Neural cell (in vitro differentiated cells): ENCODE measurements around the gene GCDH. TPM values are rescaled to one million over a fixed set of nuclear protein-coding genes. Genes with fewer than 3 reads are reported as not detected.
A peak's percentile ranks its signal among the peaks of the same experiment; 100 is the strongest.

Experiments
- H2AFZ ChIP-seq: fragments of 200-600, 300-800 bp; sonication (generic), shearing (Covaris generic); 2 replicates; pipeline ENCODE4 v1.6.0; 2014; ENCODE audit warnings: low read depth, mild to moderate bottlenecking, antibody characterized with exemption, low read length, moderate library complexity
- H3F3A ChIP-seq: fragments of 200-600 bp; shearing (Covaris generic); 2 replicates; pipeline ENCODE4 v1.6.1; 2016; ENCODE audit warnings: mild to moderate bottlenecking, moderate library complexity, mixed read lengths, antibody characterized with exemption, low read length; ENCODE audit not compliant: insufficient read depth, poor library complexity, severe bottlenecking
- H3K27ac ChIP-seq: fragments of 200-600, 300-800 bp; sonication (generic), shearing (Covaris generic); 2 replicates; pipeline ENCODE4 v1.5.1; 2014; ENCODE audit warnings: mild to moderate bottlenecking, low read length, moderate library complexity
- H3K27me3 ChIP-seq: fragments of 300-800, 200-600 bp; sonication (generic), shearing (Covaris generic); 2 replicates; pipeline ENCODE4 v1.6.0; 2014; ENCODE audit warnings: mild to moderate bottlenecking, low read depth, low read length, moderate library complexity; ENCODE audit not compliant: insufficient read depth
- H3K36me3 ChIP-seq: fragments of 300-800, 200-600 bp; sonication (generic), shearing (Covaris generic); 2 replicates; pipeline ENCODE4 v1.5.1; 2014; ENCODE audit warnings: mild to moderate bottlenecking, antibody characterized with exemption, low read length, moderate library complexity; ENCODE audit not compliant: insufficient read depth
- H3K4me2 ChIP-seq: fragments of 300-800, 200-600 bp; sonication (generic), shearing (Covaris generic); 2 replicates; pipeline ENCODE4 v1.6.0; 2014; ENCODE audit warnings: mild to moderate bottlenecking, low read length
- H3K4me3 ChIP-seq: fragments of 300-800, 200-600 bp; sonication (generic), shearing (Covaris generic); 2 replicates; pipeline ENCODE4 v1.5.1; 2014; ENCODE audit warnings: mild to moderate bottlenecking, low read length, moderate library complexity
- H3K79me2 ChIP-seq: fragments of 200-600 bp; shearing (Covaris generic); replicated peaks from 2 replicates; pipeline ENCODE4 v1.6.0; 2014; ENCODE audit warnings: mild to moderate bottlenecking, low read length, moderate library complexity; ENCODE audit not compliant: insufficient read depth
- H3K9ac ChIP-seq: fragments of 300-800, 200-600 bp; sonication (generic), shearing (Covaris generic); 2 replicates; pipeline ENCODE4 v1.6.1; 2016; ENCODE audit warnings: mild to moderate bottlenecking, low read length, mixed read lengths
- H3K9me2 ChIP-seq: fragments of 200-600 bp; shearing (Covaris generic); 2 replicates; pipeline ENCODE4 v1.6.1; 2016; ENCODE audit warnings: mild to moderate bottlenecking, low read length, mixed read lengths; ENCODE audit not compliant: insufficient read depth
- H3K9me3 ChIP-seq: fragments of 200-600, 300-800 bp; sonication (generic), shearing (Covaris generic); 2 replicates; pipeline ENCODE4 v1.6.1; 2016; ENCODE audit warnings: mild to moderate bottlenecking, mixed run types, low read length, moderate library complexity, mixed read lengths
- H4K20me1 ChIP-seq: fragments of 200-600 bp; shearing (Covaris generic); 2 replicates; pipeline ENCODE4 v1.6.1; 2016; ENCODE audit warnings: mild to moderate bottlenecking, mixed run types; ENCODE audit not compliant: insufficient read depth
- CTCF ChIP-seq: fragments of 450-650 bp; IDR thresholded peaks from 2 replicates; pipeline ENCODE4 v1.5.1; 2014; ENCODE audit warnings: antibody characterized with exemption, mild to moderate bottlenecking, moderate library complexity; ENCODE audit not compliant: poor library complexity, severe bottlenecking
- EP300 ChIP-seq: fragments of 450-650 bp; conservative IDR thresholded peaks from 2 replicates; pipeline ENCODE4 v1.6.1; 2014; ENCODE audit warnings: antibody characterized with exemption, mild to moderate bottlenecking, moderate library complexity; ENCODE audit not compliant: poor library complexity, severe bottlenecking
- EZH2 ChIP-seq: fragments of 200-600, 300-800 bp; shearing (Covaris generic), sonication (generic); IDR thresholded peaks from 2 replicates; pipeline ENCODE4 v1.6.1; 2014; ENCODE audit warnings: antibody characterized with exemption, low read length, borderline replicate concordance, mild to moderate bottlenecking; ENCODE audit not compliant: insufficient read depth, poor library complexity, severe bottlenecking
- MXI1 ChIP-seq: fragments of 450-650 bp; conservative IDR thresholded peaks from 2 replicates; pipeline ENCODE4 v1.6.1; 2014; ENCODE audit warnings: antibody characterized with exemption, mild to moderate bottlenecking; ENCODE audit not compliant: poor library complexity, severe bottlenecking
- SMC3 ChIP-seq: fragments of 450-650 bp; conservative IDR thresholded peaks from 2 replicates; pipeline ENCODE4 v1.6.1; 2014; ENCODE audit warnings: antibody characterized with exemption, mild to moderate bottlenecking, moderate library complexity; ENCODE audit not compliant: poor library complexity
- polyA plus RNA-seq: library from polyadenylated mRNA; depleted of rRNA; stranded (reverse); fragments of >200 nt; gene quantifications from 2 replicates; pipeline ENCODE4 v1.2.3, GENCODE V29; 2014
- small RNA-seq, 3 experiments: library from RNA; depleted of rRNA; stranded (forward); fragments of <200 nt; gene quantifications; one replicate each; pipeline ENCODE3, GENCODE V24; 2012

The GCDH gene
- polyA plus RNA-seq, 1 donor from 2014 or later = 35.4 TPM

- Histone ChIP-seq H3K9me3 (no peaks in the 10 kb centered on the region), H3K4me2 (no peak overlapping the region), H3K79me2 (peaks cover 18% of the 10 kb centered on the region), H3K36me3 (no peaks in the 10 kb centered on the region), H4K20me1 (no peaks in the 10 kb centered on the region), H3K4me3 (peak overlapping the region; percentile 95), H3K27me3 (no peaks in the 10 kb centered on the region), H3K9me2 (no peaks in the 10 kb centered on the region), H3K27ac (no peak overlapping the region), H3F3A (peaks cover 5% of the 10 kb centered on the region), H3K9ac (no peak overlapping the region), H2AFZ (no peak overlapping the region)
- TF ChIP-seq MXI1 (no peak), EZH2 (no peak), CTCF (no peak)
Measured at GRCh38 chr19:12947702-12948611, 57.0 kb downstream of the GCDH start.

- TF ChIP-seq EZH2 (no peak), CTCF (no peak), SMC3 (no peak), EP300 (no peak)
- Histone ChIP-seq H3K36me3 (no peaks in the 10 kb centered on the region), H3F3A (peaks cover 5% of the 10 kb centered on the region), H3K9ac (no peak overlapping the region), H3K27ac (no peak overlapping the region), H3K79me2 (peaks cover 18% of the 10 kb centered on the region), H3K4me3 (no peak overlapping the region), H3K9me3 (no peaks in the 10 kb centered on the region), H3K27me3 (no peaks in the 10 kb centered on the region), H4K20me1 (no peaks in the 10 kb centered on the region), H2AFZ (no peak overlapping the region), H3K9me2 (no peaks in the 10 kb centered on the region), H3K4me2 (no peak overlapping the region)
Measured at GRCh38 chr19:12948612-12949362, 57.8 kb downstream of the GCDH start.

Small RNA genes within 50 kb of the gene (small RNA-seq; reads per million reads assigned to genes)
- gene MIR5695 (0 to 0.49 (median 0) reads per million in 3 experiments), gene MIR6515 (1.1 to 14.2 (median 1.5) reads per million in 3 experiments), gene MIR6794 (0 reads per million in 3 experiments)

Other genes with a start within 250 kb of the GCDH start
- 11.5 and 23.4 TPM in 2 replicates for gene MAN2B1, start 224.4 kb upstream of the GCDH start, polyA plus RNA-seq
- gene WDR83, start 224.4 kb upstream of the GCDH start, polyA plus RNA-seq = 45.3 and 51.3 TPM in 2 replicates
- 227 and 239 TPM in 2 replicates for gene DHPS, start 209.3 kb upstream of the GCDH start, polyA plus RNA-seq
- gene GNG14, start 203.2 kb upstream of the GCDH start, polyA plus RNA-seq = not detected in 2 replicates
- 16.2 and 20.9 TPM in 2 replicates for gene FBXW9, start 194.5 kb upstream of the GCDH start, polyA plus RNA-seq
- gene TNPO2, start 167.2 kb upstream of the GCDH start, polyA plus RNA-seq = 88.0 and 98.6 TPM in 2 replicates
- gene TRIR, start 156.5 kb upstream of the GCDH start, polyA plus RNA-seq = 405 and 418 TPM in 2 replicates
- 89.6 and 112 TPM in 2 replicates for gene GET3, start 153.7 kb upstream of the GCDH start, polyA plus RNA-seq
- gene BEST2, start 139.4 kb upstream of the GCDH start, polyA plus RNA-seq = not detected in 2 replicates
- 28.4 and 44.3 TPM in 2 replicates for gene HOOK2, start 115.6 kb upstream of the GCDH start, polyA plus RNA-seq
- gene JUNB, start 99.7 kb upstream of the GCDH start, polyA plus RNA-seq = 18.7 and 29.4 TPM in 2 replicates
- gene PRDX2, start 89.4 kb upstream of the GCDH start, polyA plus RNA-seq = 832 and 882 TPM in 2 replicates
- gene THSD8, start 89.1 kb upstream of the GCDH start, polyA plus RNA-seq = not detected in 2 replicates
- 25.7 and 28.2 TPM in 2 replicates for gene RNASEH2A, start 84.6 kb upstream of the GCDH start, polyA plus RNA-seq
- 1.0 TPM in 1 of 2 replicates, not detected in the other for gene RTBDN, start 56.6 kb upstream of the GCDH start, polyA plus RNA-seq
- gene MAST1, start 52.6 kb upstream of the GCDH start, polyA plus RNA-seq = 65.0 and 105 TPM in 2 replicates
- gene DNASE2, start 9.7 kb upstream of the GCDH start, polyA plus RNA-seq = 0.59 TPM in 1 of 2 replicates, not detected in the other
- not detected in 2 replicates for gene KLF1, start 4.0 kb upstream of the GCDH start, polyA plus RNA-seq
- 1.5 and 1.6 TPM in 2 replicates for gene SYCE2, start 28.1 kb downstream of the GCDH start, polyA plus RNA-seq
- 47.6 and 55.9 TPM in 2 replicates for gene FARSA, start 42.6 kb downstream of the GCDH start, polyA plus RNA-seq
- 211 and 242 TPM in 2 replicates for gene CALR, start 47.4 kb downstream of the GCDH start, polyA plus RNA-seq
- gene RAD23A, start 54.7 kb downstream of the GCDH start, polyA plus RNA-seq = 37.4 and 42.1 TPM in 2 replicates
- 18.6 and 21.3 TPM in 2 replicates for gene GADD45GIP1, start 66.1 kb downstream of the GCDH start, polyA plus RNA-seq
- not detected in 2 replicates for gene DAND5, start 78.4 kb downstream of the GCDH start, polyA plus RNA-seq
- not detected in 2 replicates for gene NFIX, start 104.3 kb downstream of the GCDH start, polyA plus RNA-seq
- gene LYL1, start 211.7 kb downstream of the GCDH start, polyA plus RNA-seq = not detected in 2 replicates
- gene TRMT1, start 225.6 kb downstream of the GCDH start, polyA plus RNA-seq = 80.3 and 94.4 TPM in 2 replicates
- gene NACC1, start 227.1 kb downstream of the GCDH start, polyA plus RNA-seq = 11.6 and 16.1 TPM in 2 replicates